C1 segment of cervical spinal cord (tissue), 14 donors: ENCODE data around the gene MTMR12.
A peak's percentile ranks its signal among the peaks of the same experiment; 100 is the strongest.
"Not testable (repeated sequence)": the region's sequence is repeated elsewhere in the genome, so short reads cannot be mapped to it uniquely, and the experiment has no call there.

Experiments used
- DNase-seq, 14 donors: peaks; one replicate each; lab custom pipeline; 2025; lab: John Stamatoyannopoulos, UW

MTMR12 gene

GRCh38 chr5:32297181-32298058, 15.3 kb downstream of the MTMR12 start:
- DNase-seq = no peak

GRCh38 chr5:32295966-32296772, 16.6 kb downstream of the MTMR12 start:
- not testable (repeated sequence) for DNase-seq

- DNase-seq = no peak
These were observed 21.1 kb downstream of the MTMR12 start for GRCh38 chr5:32291591-32291990.

GRCh38 chr5:32290922-32291321, 21.8 kb downstream of the MTMR12 start:
- DNase-seq = peak in 1 of 14 donors; percentile 20

- peak in 1 of 14 donors; percentile 43 for DNase-seq
These were observed 22.2 kb downstream of the MTMR12 start for GRCh38 chr5:32290501-32290900.

- not testable (repeated sequence) for DNase-seq
These were observed 22.8 kb downstream of the MTMR12 start for GRCh38 chr5:32289986-32290385.

- DNase-seq = not testable (repeated sequence)
These were observed 24.6 kb downstream of the MTMR12 start for GRCh38 chr5:32288135-32288534.

- DNase-seq = not testable (repeated sequence)
These were observed 25.2 kb downstream of the MTMR12 start for GRCh38 chr5:32287525-32287924.

GRCh38 chr5:32285510-32286138, 27.1 kb downstream of the MTMR12 start:
- no peak for DNase-seq

GRCh38 chr5:32283539-32284377, 29.0 kb downstream of the MTMR12 start:
- DNase-seq = no peak

- DNase-seq = no peak
These were observed 29.7 kb downstream of the MTMR12 start for GRCh38 chr5:32283061-32283460.

GRCh38 chr5:32282633-32283032, 30.1 kb downstream of the MTMR12 start:
- DNase-seq = no peak

- DNase-seq = not testable (repeated sequence)
These were observed 31.2 kb downstream of the MTMR12 start for GRCh38 chr5:32281378-32282133.

- no peak for DNase-seq
These were observed 32.1 kb downstream of the MTMR12 start for GRCh38 chr5:32280656-32281081.

GRCh38 chr5:32279786-32280185, 33.0 kb downstream of the MTMR12 start:
- DNase-seq = no peak

GRCh38 chr5:32279223-32279622, 33.5 kb downstream of the MTMR12 start:
- no peak for DNase-seq

- DNase-seq = no peak
These were observed 34.3 kb downstream of the MTMR12 start for GRCh38 chr5:32278406-32278805.

- no peak for DNase-seq
These were observed 34.9 kb downstream of the MTMR12 start for GRCh38 chr5:32277798-32278197.

- no peak for DNase-seq
These were observed 36.4 kb downstream of the MTMR12 start for GRCh38 chr5:32276173-32276853.

- no peak for DNase-seq
These were observed 37.4 kb downstream of the MTMR12 start for GRCh38 chr5:32275396-32275741.
